Lung (tissue), 12 donors: ENCODE results near the gene B4GALNT2. TPM values are rescaled to one million over a fixed set of nuclear protein-coding genes. Genes with fewer than 3 reads are reported as not detected.

ENCODE experiments used
- ATAC-seq: fragments of 200-7000 bp; cut with Tn5 transposase; one replicate; pipeline ENCODE4 v1.9.1; 2020; ENCODE audit warnings: moderate number of reproducible peaks; ENCODE audit not compliant: insufficient read depth, low FRiP score
- DNase-seq, 3 donors: peaks; one replicate each; pipeline ENCODE4 v3.0.0-alpha.2; 2013 to 2017
- H3K27ac ChIP-seq, 2 donors: one replicate each; pipeline ENCODE4 v1.5.1; 2013; ENCODE audit warnings: mild to moderate bottlenecking in 2 of 2, moderate library complexity in 2 of 2, control low read depth in 1 of 2, inconsistent platforms in 1 of 2, low read depth in 1 of 2, low read length in 1 of 2
- H3K27me3 ChIP-seq, 3 donors: one replicate each; pipeline ENCODE4 v1.5.1; 2013; ENCODE audit warnings: low read length in 2 of 3; ENCODE audit not compliant: control insufficient read depth in 3 of 3, insufficient read depth in 3 of 3
- H3K36me3 ChIP-seq, 4 donors: one replicate each; pipeline ENCODE4 v1.5.1; 2013; ENCODE audit warnings: low read length in 4 of 4, mild to moderate bottlenecking in 1 of 4, moderate library complexity in 1 of 4; ENCODE audit not compliant: control insufficient read depth in 4 of 4, insufficient read depth in 4 of 4
- H3K4me1 ChIP-seq, 5 donors: one replicate each; pipeline ENCODE4 v1.5.1; 2013; ENCODE audit warnings: low read length in 5 of 5, mild to moderate bottlenecking in 2 of 5, moderate library complexity in 1 of 5; ENCODE audit not compliant: control insufficient read depth in 5 of 5, insufficient read depth in 5 of 5
- H3K4me3 ChIP-seq: one replicate; pipeline ENCODE4 v1.5.1; 2013; ENCODE audit warnings: mild to moderate bottlenecking, control low read depth, moderate library complexity
- H3K9ac ChIP-seq, 2 donors: one replicate each; pipeline ENCODE4 v1.5.1; 2013; ENCODE audit warnings: low read length in 2 of 2, control low read depth in 1 of 2; ENCODE audit not compliant: insufficient read depth in 1 of 2
- H3K9me3 ChIP-seq, 4 donors: one replicate each; pipeline ENCODE4 v1.5.1; 2013; ENCODE audit warnings: low read length in 3 of 4, mild to moderate bottlenecking in 1 of 4, moderate library complexity in 1 of 4; ENCODE audit not compliant: control insufficient read depth in 4 of 4, insufficient read depth in 3 of 4
- CTCF ChIP-seq: IDR thresholded peaks from 2 replicates; pipeline ENCODE4 v1.5.1; 2012; ENCODE audit warnings: mild to moderate bottlenecking; ENCODE audit errors: control extremely low read depth, extremely low read depth
- WGBS, 2 donors: extraction: QIAGEN DNeasy Blood & Tissue Kit; methylation state at CpG; one replicate each; pipeline ENCODE4 v1.1.7; 2013; 5-methylcytosine and 5-hydroxymethylcytosine counted together
- polyA plus RNA-seq, 2 donors: library from polyadenylated mRNA; stranded (reverse); fragments of 200-250 nt; gene quantifications; one replicate each; pipeline ENCODE4 v1.2.1, GENCODE V29; 2013
- total RNA-seq, 2 donors: library from RNA; depleted of rRNA in 1 of 2; stranded (reverse); fragments of >200 nt in 1 of 2; gene quantifications; one replicate each; pipeline ENCODE4 v1.2.1, GENCODE V29; 2014 to 2021
- donor health status: control.
- donor health status: control.
- donor health status: Bipolar disorder and iron deficiency.
- donor health status: healthy.
- donor health status: DM: yes; HTN: yes; CAD: no.

The B4GALNT2 gene
- total and polyA plus RNA-seq, 4 donors, result 0.08 to 0.25 (median 0.15) TPM; not detected in 1

GRCh38 chr17:49195751-49196150 lies 63.2 kb downstream of the B4GALNT2 start:
- Histone ChIP-seq H3K9ac (no peak overlapping the region), H3K27me3 (no peaks in the 10 kb centered on the region), H3K9me3 (no peaks in the 10 kb centered on the region), H3K36me3 (no peaks in the 10 kb centered on the region), H3K27ac (no peak overlapping the region), H3K4me3 (no peak overlapping the region), H3K4me1 (peaks cover 0 to 6% (median 0%) of the 10 kb centered on the region in 5 donors)
- 75 to 86% methylated on average over 4 of the region's 4 CpGs for WGBS, 2 donors
- DNase-seq (no peak), ATAC-seq (no peak)
- TF ChIP-seq CTCF, result no peak

GRCh38 chr17:49196520-49196919 lies 64.0 kb downstream of the B4GALNT2 start:
- peaks cover 0 to 6% (median 0%) of the 10 kb centered on the region in 5 donors for H3K4me1 ChIP-seq
- TF ChIP-seq CTCF, result no peak
- no peaks in the 10 kb centered on the region for H3K36me3 ChIP-seq
- WGBS, 2 donors, result 81 to 84% methylated on average over 3 of the region's 3 CpGs
- DNase-seq (no peak), ATAC-seq (no peak)
- no peak overlapping the region for H3K4me3 ChIP-seq
- no peaks in the 10 kb centered on the region for H3K9me3 ChIP-seq
- H3K9ac ChIP-seq, result no peak overlapping the region
- H3K27ac ChIP-seq, result no peak overlapping the region
- no peaks in the 10 kb centered on the region for H3K27me3 ChIP-seq

- H3K36me3 ChIP-seq, result no peaks in the 10 kb centered on the region
- H3K27ac ChIP-seq, result no peak overlapping the region
- no peak overlapping the region for H3K9ac ChIP-seq
- no peak overlapping the region for H3K4me3 ChIP-seq
- DNase-seq, result no peak
- peaks cover 0 to 6% (median 0%) of the 10 kb centered on the region in 5 donors for H3K4me1 ChIP-seq
- H3K9me3 ChIP-seq, result no peaks in the 10 kb centered on the region
- no peak for ATAC-seq
- peaks cover 0 to 4% (median 0%) of the 10 kb centered on the region in 3 donors for H3K27me3 ChIP-seq
- no peak for TF ChIP-seq CTCF
- WGBS, 2 donors, result 58 to 74% methylated on average over 5 of the region's 5 CpGs
Measured at GRCh38 chr17:49197346-49197998, 64.9 kb downstream of the B4GALNT2 start.

- H3K9me3 ChIP-seq, result no peaks in the 10 kb centered on the region
- no peak overlapping the region for H3K4me3 ChIP-seq
- peaks cover 0 to 6% (median 0%) of the 10 kb centered on the region in 5 donors for H3K4me1 ChIP-seq
- H3K36me3 ChIP-seq, result no peaks in the 10 kb centered on the region
- no peak overlapping the region for H3K9ac ChIP-seq
- peaks cover 0 to 4% (median 0%) of the 10 kb centered on the region in 3 donors for H3K27me3 ChIP-seq
- no peak overlapping the region for H3K27ac ChIP-seq
- no peak for DNase-seq
- TF ChIP-seq CTCF, result no peak
- ATAC-seq, result no peak
- 89 to 95% methylated on average over 2 of the region's 2 CpGs for WGBS, 2 donors
Measured at GRCh38 chr17:49198211-49198610, 65.6 kb downstream of the B4GALNT2 start.
